Activated CD8-positive, alpha-beta memory T cell treated with anti-CD3 and anti-CD28 coated beads, Interleukin-2, amount 50 U/mL, for 24 hours (primary cell): ENCODE data around the gene SPDYE3.
"Not testable (repeated sequence)": the region's sequence is repeated elsewhere in the genome, so short reads cannot be mapped to it uniquely, and the experiment has no call there.

Experiments used
- DNase-seq: peaks from one replicate; pipeline ENCODE4 v3.0.0-alpha.2; 2020; ENCODE audit errors: extremely low read depth

Gene SPDYE3, protein sequence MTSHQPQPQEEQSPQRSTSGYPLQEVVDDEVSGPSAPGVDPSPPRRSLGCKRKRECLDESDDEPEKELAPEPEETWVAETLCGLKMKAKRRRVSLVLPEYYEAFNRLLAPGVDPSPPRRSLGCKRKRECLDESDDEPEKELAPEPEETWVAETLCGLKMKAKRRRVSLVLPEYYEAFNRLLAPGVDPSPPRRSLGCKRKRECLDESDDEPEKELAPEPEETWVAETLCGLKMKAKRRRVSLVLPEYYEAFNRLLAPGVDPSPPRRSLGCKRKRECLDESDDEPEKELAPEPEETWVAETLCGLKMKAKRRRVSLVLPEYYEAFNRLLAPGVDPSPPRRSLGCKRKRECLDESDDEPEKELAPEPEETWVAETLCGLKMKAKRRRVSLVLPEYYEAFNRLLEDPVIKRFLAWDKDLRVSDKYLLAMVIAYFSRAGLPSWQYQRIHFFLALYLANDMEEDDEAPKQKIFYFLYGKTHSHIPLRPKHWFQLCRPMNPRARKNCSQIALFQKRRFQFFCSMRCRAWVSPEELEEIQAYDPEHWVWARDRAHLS

DNA sequence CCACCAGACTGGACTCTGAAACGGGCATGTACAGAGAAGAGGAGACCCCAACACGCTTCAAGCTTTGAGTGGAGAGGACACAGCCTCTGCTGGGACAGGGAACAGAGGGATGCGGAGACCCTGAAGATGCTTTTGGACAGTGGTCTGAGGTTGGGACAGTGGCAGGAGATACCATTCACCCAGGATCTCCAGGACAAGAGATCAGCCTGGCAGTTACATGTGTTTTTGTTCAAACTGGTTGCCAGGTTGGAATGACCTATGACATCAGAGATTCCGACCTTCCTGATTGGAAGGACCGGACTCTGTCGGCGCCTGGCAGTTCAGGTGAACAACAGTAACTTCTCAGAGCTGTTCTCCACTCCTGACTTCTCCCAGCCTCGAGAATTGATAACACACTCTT lies at the start of gene SPDYE3:
SPDYE3 (plus strand) TSS at position 301 of the 400 bp plus-strand sequence. CDS start 184 bp downstream, outside the sequence.
- DNase-seq: not testable (repeated sequence)

DNA sequence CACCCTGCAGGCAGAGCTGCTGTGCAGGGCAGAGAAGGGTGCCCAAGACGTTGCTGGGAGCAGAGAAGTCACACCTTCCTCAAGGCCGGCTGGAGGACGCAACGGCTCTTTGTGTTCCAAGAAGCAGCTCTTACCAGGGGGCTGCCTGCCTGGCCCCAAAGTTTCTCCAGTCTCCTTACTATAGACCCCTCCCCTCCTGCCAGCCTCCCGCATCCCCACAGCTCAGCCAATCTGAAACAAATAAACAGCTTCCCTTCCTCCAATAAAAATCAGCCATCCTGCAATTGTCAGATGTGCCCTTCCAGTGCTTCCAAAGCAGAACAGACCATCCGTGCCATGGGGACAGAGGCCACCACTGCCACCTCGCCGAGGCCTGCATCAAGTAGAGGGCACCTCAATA lies 47.5 kb upstream of the SPDYE3 start:
- not testable (repeated sequence) for DNase-seq

DNA sequence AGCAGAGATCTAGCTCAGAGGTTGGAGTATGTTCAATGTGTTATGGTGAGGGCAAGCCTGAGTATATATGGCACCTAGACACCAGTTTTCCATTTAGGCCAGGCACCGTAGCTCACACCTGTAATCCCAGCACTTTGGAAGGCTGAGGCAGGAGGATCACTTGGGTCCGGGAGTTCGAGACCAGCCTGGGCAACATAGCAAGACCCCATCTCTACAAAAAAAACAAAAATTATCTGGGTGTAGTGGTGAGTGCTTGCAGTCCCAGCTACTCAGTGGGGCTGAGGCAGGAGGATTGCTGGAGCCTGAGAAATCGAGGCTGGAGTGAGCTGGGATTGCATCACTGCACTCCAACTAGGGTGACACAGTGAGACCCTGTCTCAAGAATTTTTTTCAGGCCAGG lies 44.6 kb upstream of the SPDYE3 start:
- not testable (repeated sequence) for DNase-seq

DNA sequence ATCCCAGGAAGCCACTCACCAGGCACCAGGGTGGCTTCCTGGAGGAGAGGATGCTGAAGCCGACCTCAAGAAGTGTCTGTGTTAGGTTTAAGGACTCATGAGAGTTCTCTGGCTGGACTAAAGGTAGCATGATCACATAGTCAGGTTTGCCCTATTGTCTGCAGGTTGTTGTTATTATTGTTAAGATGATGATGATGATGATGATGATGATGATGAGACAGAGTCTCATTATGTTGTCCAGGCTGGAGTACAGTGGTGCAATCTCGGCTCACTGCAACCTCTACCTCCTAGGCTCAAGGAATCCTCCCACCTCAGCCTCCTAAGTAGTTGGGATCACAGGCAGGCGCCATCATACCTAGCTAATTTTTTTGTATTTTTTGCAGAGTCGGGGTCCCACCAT lies 43.3 kb upstream of the SPDYE3 start:
- DNase-seq: not testable (repeated sequence)

DNA sequence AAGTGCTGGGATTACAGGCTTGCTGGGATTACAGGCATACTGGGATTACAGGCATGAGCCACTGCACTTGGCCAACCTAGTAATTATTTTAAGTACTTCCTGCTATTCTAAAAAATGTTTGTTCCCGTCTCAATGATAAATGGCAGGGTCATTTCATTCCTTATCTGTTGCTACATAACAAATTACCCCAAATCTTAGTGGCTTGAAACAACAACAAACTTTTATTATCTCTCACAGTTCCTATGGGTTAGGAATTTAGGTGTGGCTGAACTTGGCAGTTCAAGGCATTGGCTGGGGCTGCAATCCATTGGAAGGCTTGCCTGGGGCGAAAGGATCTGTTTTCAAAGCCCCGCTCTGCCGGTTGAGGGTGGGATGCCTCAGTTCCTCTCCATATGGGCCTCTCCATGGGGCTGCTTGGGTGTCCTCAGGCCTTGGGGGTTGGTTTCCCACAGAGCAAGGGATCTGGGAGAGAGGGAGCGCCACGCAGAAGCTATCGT lies 42.8 kb upstream of the SPDYE3 start:
- not testable (repeated sequence) for DNase-seq

DNA sequence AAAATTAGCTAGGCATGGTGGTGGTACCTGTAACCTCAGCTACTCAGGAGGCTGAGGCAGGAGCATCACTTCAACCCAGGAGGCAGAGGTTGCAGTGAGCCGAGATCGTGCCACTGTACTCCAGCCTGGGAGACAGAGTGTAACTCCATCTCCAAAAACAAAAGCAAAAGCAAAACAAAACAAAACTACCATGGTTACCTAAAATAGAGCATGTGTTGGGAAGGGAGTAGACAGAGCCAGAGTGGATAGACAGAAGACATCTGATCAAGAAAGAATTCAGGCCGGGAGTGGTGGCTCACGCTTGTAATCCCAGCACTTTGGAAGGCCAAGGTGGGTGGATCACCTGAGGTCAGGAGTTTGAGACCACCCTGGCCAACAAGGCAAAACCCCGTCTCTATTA lies 41.7 kb upstream of the SPDYE3 start:
- not testable (repeated sequence) for DNase-seq

DNA sequence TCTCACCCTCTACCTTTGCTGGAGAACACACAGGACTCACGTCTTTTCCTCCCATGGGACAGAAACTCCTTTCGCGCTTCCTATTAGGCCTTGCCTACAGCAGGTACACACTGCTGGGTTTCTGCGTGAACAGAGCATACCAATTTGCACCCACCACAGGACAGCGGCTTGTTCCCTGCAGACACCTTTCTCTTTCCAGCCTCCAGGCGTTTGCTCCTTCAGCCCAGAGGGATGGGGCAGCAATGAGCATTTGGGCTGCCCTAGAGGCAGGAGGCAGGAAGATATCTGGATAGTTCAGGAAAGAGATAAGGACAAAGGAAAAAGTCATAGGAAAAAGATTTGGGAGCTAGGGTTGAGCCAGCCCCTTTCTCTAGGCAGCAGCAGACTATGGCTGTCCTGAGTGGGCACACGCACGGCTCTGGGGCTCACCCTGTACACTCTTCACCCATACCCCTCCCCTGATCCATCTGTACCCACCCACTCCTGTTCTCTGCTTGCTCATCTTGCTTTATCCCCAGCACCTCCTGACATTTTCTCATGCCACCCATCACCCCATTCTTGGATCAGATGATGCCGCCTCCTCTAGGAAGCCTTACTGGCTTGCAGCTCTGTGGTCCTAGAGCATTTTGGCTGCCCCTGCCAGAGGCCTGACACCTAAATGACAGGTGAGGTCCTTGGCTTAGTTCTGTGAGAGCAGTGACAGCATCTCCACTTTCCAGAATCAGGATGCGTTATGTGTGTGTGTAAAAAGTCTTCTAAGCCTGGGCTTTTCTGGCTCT lies 40.7 kb upstream of the SPDYE3 start:
- DNase-seq: no peak

- no peak for DNase-seq
These were observed 39.9 kb upstream of the SPDYE3 start for GRCh38 chr7:100267648-100268047.

DNA sequence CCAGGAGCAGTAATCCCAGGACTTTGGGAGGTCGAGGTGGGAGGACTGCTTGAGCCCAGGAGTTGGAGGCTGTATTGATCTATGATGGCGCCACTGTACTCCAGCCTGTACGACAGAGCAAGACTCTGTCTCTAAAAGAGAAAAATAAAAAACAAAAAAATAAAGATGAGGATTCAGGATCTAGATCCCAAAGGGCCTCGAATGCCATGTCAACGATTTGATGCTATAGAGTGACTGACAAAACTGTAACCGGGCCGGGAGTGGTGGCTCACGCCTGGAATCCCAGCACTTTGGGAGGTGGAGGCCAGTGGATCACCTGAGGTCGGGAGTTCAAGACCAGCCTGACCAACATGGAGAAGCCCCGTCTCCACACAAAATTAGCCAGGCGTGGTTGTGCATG lies 38.6 kb upstream of the SPDYE3 start:
- not testable (repeated sequence) for DNase-seq

- not testable (repeated sequence) for DNase-seq
These were observed 38.0 kb upstream of the SPDYE3 start for GRCh38 chr7:100269306-100270045.

DNA sequence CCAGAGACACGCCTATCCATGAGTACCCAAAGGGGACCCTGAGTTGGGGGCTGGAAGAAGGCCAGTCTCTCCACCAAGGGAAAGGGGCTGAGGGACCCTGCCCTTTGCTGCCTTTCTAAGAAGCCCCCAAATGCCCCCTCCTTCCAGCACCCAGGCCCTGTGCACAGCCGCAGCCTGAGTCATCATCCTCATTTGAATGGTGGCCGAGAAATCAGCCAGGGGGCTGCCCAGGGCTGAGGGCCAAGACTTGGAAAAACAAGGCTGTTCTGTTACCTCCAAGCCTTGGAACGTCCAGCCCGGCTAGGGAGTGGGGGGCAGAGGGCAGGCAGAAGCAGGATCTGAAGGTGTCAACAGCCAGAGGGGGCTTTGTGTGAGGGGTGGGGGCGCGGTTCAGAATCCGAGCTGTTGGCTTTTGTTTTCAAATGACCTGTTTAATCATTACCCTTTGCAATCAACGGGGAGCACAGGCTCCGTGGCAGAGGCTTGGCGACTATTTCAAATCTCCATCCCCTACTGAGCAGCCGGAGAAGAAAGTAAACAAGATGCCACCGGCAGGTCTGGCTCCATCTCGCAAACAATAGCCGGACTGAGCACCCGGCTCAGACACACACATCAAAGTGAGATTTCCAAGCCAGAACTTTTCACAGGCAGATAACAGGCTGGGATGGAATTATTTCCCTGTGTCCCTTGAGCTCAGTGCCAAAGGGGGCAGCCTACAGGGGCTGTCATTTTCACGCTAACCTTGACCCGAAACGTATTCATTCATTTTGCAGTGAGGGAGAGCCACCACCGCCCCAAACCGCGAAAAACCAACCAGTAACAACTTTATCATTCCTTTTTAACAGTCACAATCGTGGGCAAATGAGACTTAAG lies 37.2 kb upstream of the SPDYE3 start:
- not testable (repeated sequence) for DNase-seq

DNA sequence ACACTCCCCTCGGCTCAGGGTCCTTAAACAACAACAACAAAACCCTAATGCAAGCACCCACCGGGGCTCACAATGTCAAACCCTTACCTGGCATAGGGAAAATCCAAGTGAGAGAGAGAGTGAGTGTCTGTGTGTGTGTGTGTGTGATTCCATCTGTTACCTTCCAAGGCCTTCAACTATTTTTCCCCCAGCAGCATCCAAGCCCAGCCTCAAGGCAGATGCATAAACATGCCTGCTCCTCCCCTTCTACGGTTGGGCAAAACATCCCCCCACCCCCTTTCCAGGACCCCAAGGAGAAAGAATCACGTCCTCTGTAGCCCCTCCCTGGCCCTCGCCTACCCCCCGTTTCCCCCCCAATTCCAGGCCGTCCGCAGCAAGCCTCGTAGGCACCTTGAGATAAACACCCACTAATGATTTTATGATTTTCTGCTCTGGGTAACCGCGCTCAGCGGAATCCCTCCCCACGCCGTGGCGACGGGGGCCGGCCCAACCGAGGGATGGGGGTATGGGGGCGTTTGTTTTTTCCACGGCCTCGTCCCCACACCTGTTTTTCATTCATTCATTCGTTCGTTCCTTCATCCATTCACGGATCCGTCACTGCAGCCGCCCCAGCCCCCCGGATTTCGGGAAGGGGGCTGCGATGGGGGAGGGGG lies 36.4 kb upstream of the SPDYE3 start:
- not testable (repeated sequence) for DNase-seq

DNA sequence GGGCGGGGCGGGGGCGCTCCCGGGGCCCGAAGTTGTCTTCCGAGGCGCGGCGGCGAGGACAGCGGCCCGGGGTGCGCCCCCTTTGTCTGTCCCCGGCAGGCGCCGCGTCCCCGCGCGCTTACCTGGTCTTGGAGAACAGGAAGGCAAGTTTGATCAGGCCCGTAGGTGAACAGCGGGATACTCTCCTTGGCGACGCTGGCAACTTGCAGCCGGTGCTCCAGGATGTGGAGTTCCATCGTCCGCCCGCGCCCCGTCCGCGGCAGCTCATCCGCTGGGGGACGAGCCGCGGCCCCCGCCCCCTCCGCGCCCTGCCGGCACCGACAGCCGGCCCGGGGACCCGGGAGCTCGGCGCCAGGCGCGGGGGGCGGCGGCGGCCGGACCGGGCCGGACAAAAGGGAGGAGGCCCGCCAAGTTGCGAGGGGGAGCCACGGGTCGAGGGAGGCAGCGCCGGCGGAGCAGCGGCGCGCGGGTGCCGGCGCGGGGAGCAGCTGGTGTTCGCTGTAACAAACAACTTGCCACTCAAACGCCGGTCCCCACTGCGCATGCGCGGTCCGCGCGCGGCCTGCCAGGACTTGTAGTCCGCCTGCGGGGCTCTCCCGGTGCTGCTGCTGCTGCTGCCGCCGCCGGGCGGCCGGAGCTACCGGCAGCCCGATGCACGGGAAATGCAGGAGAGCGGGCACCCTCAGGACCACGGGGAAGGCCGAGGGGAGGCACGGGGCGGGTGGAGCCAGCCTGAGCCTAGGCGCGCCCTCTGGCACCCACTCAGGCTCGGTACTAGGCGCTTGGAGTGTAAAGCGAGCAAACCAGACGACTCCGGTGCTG lies 35.6 kb upstream of the SPDYE3 start:
- peak; percentile 94 for DNase-seq

- DNase-seq: not testable (repeated sequence)
These were observed 35.0 kb upstream of the SPDYE3 start for GRCh38 chr7:100272538-100272902.

DNA sequence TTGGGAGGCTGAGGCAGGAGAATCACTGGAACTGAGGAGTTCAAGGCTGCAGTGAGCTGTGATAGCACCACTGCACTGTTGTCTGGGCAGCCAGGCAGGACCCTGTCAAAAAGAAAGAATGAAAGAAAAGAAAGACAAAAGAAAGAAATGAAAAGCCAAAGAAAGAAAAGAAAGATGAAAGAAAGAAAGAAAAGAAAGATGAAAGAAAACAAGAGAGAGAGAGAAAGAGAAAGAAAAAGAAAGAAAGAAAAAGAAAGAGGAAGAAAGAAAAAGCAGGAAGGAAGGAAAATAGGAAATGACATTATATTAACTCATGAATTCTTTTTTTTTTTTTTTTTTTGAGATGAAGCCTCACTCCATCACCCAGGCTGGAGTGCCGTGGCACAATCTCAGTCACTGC lies 32.4 kb upstream of the SPDYE3 start:
- no peak for DNase-seq

GRCh38 chr7:100276126-100276525 lies 31.4 kb upstream of the SPDYE3 start:
- not testable (repeated sequence) for DNase-seq

GRCh38 chr7:100282069-100282608 lies 25.4 kb upstream of the SPDYE3 start:
- DNase-seq: not testable (repeated sequence)

DNA sequence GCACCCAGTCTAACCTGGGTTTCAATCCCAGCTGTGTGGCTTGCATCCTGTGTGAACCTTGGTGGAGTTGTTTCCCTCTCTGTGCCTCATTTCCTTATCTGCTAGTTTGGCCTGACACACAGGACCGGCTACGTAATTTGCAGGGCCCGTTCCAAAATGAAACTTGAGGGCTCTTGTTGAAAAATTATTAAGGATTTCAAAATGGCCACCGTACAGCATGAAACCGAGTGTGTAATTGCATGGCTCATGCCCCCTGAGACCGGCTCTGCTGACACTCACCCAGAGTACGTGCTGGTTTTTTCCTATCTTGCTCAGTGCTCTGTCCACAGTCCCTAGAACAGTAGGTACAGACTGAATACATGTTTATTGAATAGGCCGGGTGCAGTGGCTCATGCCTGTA lies 24.4 kb upstream of the SPDYE3 start:
- not testable (repeated sequence) for DNase-seq
